LNCaP clone FGC (cell line): ENCODE measurements around the gene NOSIP.
A peak's percentile ranks its signal among the peaks of the same experiment; 100 is the strongest.

Source experiments
- DNase-seq: peaks from one replicate; pipeline ENCODE4 v3.0.0-alpha.2; 2011; ENCODE audit warnings: low read depth
- H3K4me3 ChIP-seq: 2 replicates; pipeline ENCODE4 v1.5.1; 2011; ENCODE audit warnings: mild to moderate bottlenecking, low read depth, low read length, control low read depth
- CTCF ChIP-seq: IDR thresholded peaks from 2 replicates; pipeline ENCODE4 v1.5.1; 2012; ENCODE audit warnings: mild to moderate bottlenecking; ENCODE audit not compliant: control insufficient read depth, insufficient read depth; ENCODE audit errors: extremely low read depth

The NOSIP gene

GRCh38 chr19:49570997-49571676 is 9.2 kb downstream of the NOSIP start:
- no peak overlapping the region for H3K4me3 ChIP-seq
- DNase-seq = no peak
- TF ChIP-seq CTCF = peak; percentile 62

- no peak overlapping the region for H3K4me3 ChIP-seq
- DNase-seq = peak; percentile 55
Measured at GRCh38 chr19:49570138-49570856, 10.1 kb downstream of the NOSIP start.

GRCh38 chr19:49567861-49568441 is 12.4 kb downstream of the NOSIP start:
- no peak for TF ChIP-seq CTCF
- DNase-seq = no peak
- no peak overlapping the region for H3K4me3 ChIP-seq

More at GRCh38 chr19:49570138-49570856, 10.1 kb downstream of the NOSIP start:
- TF ChIP-seq CTCF = peak; percentile 94

- no peak overlapping the region for H3K4me3 ChIP-seq
- DNase-seq = no peak
- no peak for TF ChIP-seq CTCF
Measured at GRCh38 chr19:49566302-49566701, 14.1 kb downstream of the NOSIP start.

- no peak overlapping the region for H3K4me3 ChIP-seq
- DNase-seq = peak; percentile 33
- TF ChIP-seq CTCF = no peak
Measured at GRCh38 chr19:49565261-49565660, 15.1 kb downstream of the NOSIP start.

GRCh38 chr19:49564616-49565045 is 15.7 kb downstream of the NOSIP start:
- no peak for TF ChIP-seq CTCF
- no peak for DNase-seq
- H3K4me3 ChIP-seq = no peak overlapping the region
